SK-N-SH treated with all-trans-retinoic acid at 6 μM for 48 hours (cell line): Measurements from ENCODE around the gene BAZ1A.

Experiments
- ARNTL ChIP-seq: fragments of 450-650 bp; formaldehyde crosslinking; IDR thresholded peaks from 2 replicates; pipeline ENCODE4 v1.5.0; 2020; ENCODE audit warnings: low read depth, mild to moderate bottlenecking, moderate library complexity, borderline replicate concordance
- CREB5 ChIP-seq: fragments of 250-450 bp; sonication (Bioruptor Pico); IDR thresholded peaks from 2 replicates; pipeline ENCODE4 v1.5.1; 2020; ENCODE audit warnings: low read depth, mild to moderate bottlenecking, moderate library complexity
- PATZ1 ChIP-seq: fragments of 250-450 bp; sonication (Bioruptor Pico); IDR thresholded peaks from 2 replicates; pipeline ENCODE4 v1.8.0; 2020; ENCODE audit warnings: mild to moderate bottlenecking, moderate library complexity, borderline replicate concordance
- PPARA ChIP-seq: fragments of 250-450 bp; sonication (Bioruptor Pico); IDR thresholded peaks from 2 replicates; pipeline ENCODE4 v1.5.0; 2020; ENCODE audit warnings: mild to moderate bottlenecking, borderline replicate concordance
- RARB ChIP-seq: fragments of 250-450 bp; sonication (Bioruptor Pico); IDR thresholded peaks from 2 replicates; pipeline ENCODE4 v1.8.0; 2021; ENCODE audit warnings: mild to moderate bottlenecking, moderate library complexity
- TOX ChIP-seq: fragments of 250-450 bp; sonication (Bioruptor Pico); IDR thresholded peaks from 2 replicates; pipeline ENCODE4 v1.8.0; 2021; ENCODE audit warnings: mild to moderate bottlenecking, moderate library complexity, borderline replicate concordance
- ZFP3 ChIP-seq: fragments of 250-450 bp; sonication (Bioruptor Pico); IDR thresholded peaks from 2 replicates; pipeline ENCODE4 v1.5.0; 2020; ENCODE audit warnings: mild to moderate bottlenecking, moderate library complexity
- ZFP30 ChIP-seq: fragments of 450-650 bp; formaldehyde crosslinking; IDR thresholded peaks from 2 replicates; pipeline ENCODE4 v1.5.0; 2022; ENCODE audit warnings: mild to moderate bottlenecking, moderate library complexity
- ZNF70 ChIP-seq: fragments of 450-650 bp; formaldehyde crosslinking; IDR thresholded peaks from 2 replicates; pipeline ENCODE4 v1.5.0; 2020; ENCODE audit warnings: mild to moderate bottlenecking, moderate library complexity

- TF ChIP-seq ZFP3 (no peak), ARNTL (CRISPR knock-in tag) (no peak), RARB (no peak), PATZ1 (CRISPR knock-in tag) (no peak), PPARA (no peak), CREB5 (no peak), ZFP30 (CRISPR knock-in tag) (no peak), TOX (no peak), ZNF70 (no peak)
These were observed 99.2 kb downstream of the BAZ1A start for GRCh38 chr14:34775922-34776321.
